IPS-NIHi7 (cell line): ENCODE results near the gene LRIG2.
"Not testable (repeated sequence)": the region's sequence is repeated elsewhere in the genome, so short reads cannot be mapped to it uniquely, and the experiment has no call there.

Experiments used
- DNase-seq: peaks from one replicate; pipeline ENCODE4 v3.0.0; 2012; ENCODE audit warnings: mixed read lengths; ENCODE audit errors: extremely low spot score

The LRIG2 gene

GRCh38 chr1:113126207-113126606, 53.2 kb downstream of the LRIG2 start:
- no peak for DNase-seq

- no peak for DNase-seq
Observed at GRCh38 chr1:113128116-113128515, 55.1 kb downstream of the LRIG2 start.

- DNase-seq: no peak
Observed at GRCh38 chr1:113129529-113130185, 56.7 kb downstream of the LRIG2 start.

GRCh38 chr1:113133038-113133437, 60.0 kb downstream of the LRIG2 start:
- DNase-seq: no peak

- no peak for DNase-seq
Observed at GRCh38 chr1:113133759-113134158, 60.8 kb downstream of the LRIG2 start.

- no peak for DNase-seq
Observed at GRCh38 chr1:113135460-113135859, 62.5 kb downstream of the LRIG2 start.

- no peak for DNase-seq
Observed at GRCh38 chr1:113136476-113136875, 63.5 kb downstream of the LRIG2 start.

- DNase-seq: no peak
Observed at GRCh38 chr1:113137563-113137962, 64.6 kb downstream of the LRIG2 start.

GRCh38 chr1:113138778-113139177, 65.8 kb downstream of the LRIG2 start:
- no peak for DNase-seq

- DNase-seq: no peak
Observed at GRCh38 chr1:113140176-113140575, 67.2 kb downstream of the LRIG2 start.

GRCh38 chr1:113140588-113141446, 67.8 kb downstream of the LRIG2 start:
- peak; percentile 83 for DNase-seq

- no peak for DNase-seq
Observed at GRCh38 chr1:113141650-113142473, 68.9 kb downstream of the LRIG2 start.

GRCh38 chr1:113142791-113143190, 69.8 kb downstream of the LRIG2 start:
- no peak for DNase-seq

GRCh38 chr1:113146242-113147072, 73.5 kb downstream of the LRIG2 start:
- DNase-seq: no peak

GRCh38 chr1:113147073-113147625, 74.2 kb downstream of the LRIG2 start:
- no peak for DNase-seq

GRCh38 chr1:113147826-113148225, 74.8 kb downstream of the LRIG2 start:
- DNase-seq: no peak

GRCh38 chr1:113150494-113150893, 77.5 kb downstream of the LRIG2 start:
- DNase-seq: not testable (repeated sequence)

- no peak for DNase-seq
Observed at GRCh38 chr1:113153116-113153803, 80.3 kb downstream of the LRIG2 start.

- no peak for DNase-seq
Observed at GRCh38 chr1:113156368-113156767, 83.4 kb downstream of the LRIG2 start.

- not testable (repeated sequence) for DNase-seq
Observed at GRCh38 chr1:113158743-113159142, 85.7 kb downstream of the LRIG2 start.
